T-helper 22 cell (primary cell): ENCODE data around the gene NFE2L3.

Experiments used
- DNase-seq: peaks from one replicate; pipeline ENCODE4 v3.0.0-alpha.2; 2020; ENCODE audit warnings: low read depth

NFE2L3 gene

DNA sequence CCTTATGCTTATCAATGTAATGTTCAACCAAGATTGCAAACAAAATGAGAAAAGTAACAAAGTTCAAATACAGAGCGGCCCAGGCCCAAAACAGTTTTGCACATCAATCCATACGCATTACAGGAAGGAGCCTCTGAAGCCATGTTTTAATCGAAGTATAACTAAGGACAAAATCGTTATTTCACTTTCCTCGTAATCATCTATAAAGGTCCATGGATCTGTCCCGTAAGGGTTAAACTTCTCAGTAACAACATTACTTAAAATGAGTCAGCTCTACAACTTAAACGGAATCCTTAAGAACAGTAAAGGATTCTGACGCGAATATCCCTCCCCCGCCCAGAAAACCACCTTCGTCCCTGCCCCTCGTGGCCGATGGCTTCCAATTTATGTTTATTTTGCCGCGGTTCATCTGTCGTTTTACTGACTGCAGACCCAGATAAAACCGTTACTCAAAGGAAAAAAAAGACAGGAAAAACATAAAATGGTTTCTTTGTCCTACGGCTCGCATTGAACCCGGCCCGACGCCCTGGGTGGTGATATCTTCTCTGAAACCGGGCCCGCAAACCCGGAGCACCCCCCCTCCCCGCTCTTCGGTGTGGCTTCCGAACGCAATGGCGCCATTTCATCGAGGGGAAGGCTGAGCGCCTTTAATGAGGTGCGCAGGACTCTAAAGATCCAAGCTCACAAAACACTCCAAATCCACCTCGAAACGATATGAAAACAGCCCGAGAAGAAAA lies 47.5 kb downstream of the NFE2L3 start:
- peak; percentile 45 for DNase-seq

DNA sequence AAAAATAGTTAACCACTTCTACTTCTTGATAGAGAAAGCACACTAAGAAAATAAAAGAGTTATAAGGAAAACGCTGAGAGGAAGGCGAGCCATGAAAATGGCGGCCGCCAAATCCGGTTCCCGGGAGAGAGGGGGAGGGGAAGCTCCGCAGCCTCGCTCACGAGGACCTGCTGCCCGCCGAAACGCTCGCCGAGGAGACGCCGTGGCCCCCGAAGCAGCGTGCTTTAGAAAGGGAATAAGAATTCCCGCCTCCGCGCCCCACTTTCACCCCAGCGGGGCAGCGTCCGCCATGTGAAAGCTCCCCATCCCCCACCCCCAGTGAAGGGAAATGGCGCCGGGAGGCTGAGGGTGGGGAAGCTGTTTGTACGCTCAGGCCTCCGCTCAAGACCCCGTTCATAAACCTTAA lies 48.0 kb downstream of the NFE2L3 start:
- DNase-seq, result peak; percentile 54

- DNase-seq, result peak; percentile 95
These were observed 48.6 kb downstream of the NFE2L3 start, which contains the start of gene HNRNPA2B1 for GRCh38 chr7:26200444-26201246. Gene HNRNPA2B1 (minus strand): TSS chr7:26200746. CDS start chr7:26200577, 169 bp downstream.

- DNase-seq, result peak; percentile 77
These were observed 49.4 kb downstream of the NFE2L3 start, which contains the start of gene CBX3 for GRCh38 chr7:26201247-26202018. Gene CBX3 (plus strand): TSS chr7:26201745. CDS start chr7:26202999, 1,254 bp downstream.

DNA sequence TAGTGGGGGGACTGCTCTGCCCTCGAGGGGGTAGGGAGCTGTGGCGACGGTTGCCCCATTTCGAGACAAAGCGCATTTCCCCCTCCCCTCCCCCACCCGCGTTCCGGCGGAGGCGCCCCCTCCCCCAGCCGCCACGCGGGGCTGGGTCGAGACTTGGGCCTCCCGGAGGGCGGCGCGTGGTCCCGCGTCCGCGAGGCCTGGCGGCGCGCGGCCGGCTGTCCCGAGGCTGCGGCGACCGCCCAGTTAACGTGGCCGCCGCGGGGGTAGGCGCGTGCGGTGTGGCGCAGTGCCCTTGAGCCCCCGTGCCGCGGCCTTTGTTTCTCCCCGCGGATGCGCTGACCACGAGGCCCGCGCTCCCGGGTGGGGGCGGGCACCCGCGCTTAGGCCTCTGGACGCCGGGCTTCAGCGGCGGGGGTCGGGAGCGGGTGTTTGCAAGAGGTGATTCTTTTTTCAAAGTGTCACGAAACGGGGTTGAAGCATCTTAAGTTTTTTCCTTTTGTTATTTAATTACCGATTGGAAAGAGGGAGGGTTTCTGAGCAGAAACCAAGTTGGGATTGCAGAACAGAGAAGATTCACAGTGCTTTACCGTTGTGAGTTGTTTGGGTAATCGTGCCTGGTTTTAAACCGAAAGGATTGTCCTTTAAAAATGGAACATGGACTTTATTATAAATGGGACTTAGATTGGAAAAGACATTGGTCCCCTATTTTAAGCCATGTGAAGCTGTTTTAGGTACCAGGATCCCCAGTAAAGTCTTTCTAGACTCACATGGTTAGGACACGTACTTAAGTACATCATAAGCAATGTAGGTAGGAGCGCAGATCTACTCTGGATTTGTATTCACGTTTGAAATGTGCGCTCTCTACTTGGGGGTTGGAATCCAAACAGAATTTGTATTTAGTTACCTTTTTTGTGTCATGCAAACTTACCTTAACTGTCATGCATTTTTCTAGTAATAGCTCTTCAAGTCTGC lies 50.3 kb downstream of the NFE2L3 start:
- peak; percentile 24 for DNase-seq

DNA sequence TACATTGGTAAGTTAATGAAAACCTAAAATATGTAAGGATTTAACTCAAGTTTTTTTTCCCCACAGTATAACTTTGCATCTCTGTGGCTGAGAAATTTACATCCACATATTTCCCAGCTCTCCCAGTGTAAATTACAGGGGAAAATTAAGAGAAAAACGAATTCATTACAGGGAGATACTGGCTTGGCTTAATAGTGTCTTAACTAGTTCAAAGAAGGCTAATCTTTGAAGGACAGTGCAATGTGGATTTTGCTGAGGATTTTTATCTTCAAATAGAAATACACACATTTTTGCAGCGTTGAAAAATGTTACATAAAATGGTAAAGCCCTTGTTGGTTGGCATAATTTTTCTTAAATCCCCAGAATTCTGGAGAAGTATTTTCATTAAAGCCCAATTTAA lies 51.0 kb downstream of the NFE2L3 start:
- no peak for DNase-seq

- no peak for DNase-seq
These were observed 56.0 kb downstream of the NFE2L3 start for GRCh38 chr7:26208040-26208439.

DNA sequence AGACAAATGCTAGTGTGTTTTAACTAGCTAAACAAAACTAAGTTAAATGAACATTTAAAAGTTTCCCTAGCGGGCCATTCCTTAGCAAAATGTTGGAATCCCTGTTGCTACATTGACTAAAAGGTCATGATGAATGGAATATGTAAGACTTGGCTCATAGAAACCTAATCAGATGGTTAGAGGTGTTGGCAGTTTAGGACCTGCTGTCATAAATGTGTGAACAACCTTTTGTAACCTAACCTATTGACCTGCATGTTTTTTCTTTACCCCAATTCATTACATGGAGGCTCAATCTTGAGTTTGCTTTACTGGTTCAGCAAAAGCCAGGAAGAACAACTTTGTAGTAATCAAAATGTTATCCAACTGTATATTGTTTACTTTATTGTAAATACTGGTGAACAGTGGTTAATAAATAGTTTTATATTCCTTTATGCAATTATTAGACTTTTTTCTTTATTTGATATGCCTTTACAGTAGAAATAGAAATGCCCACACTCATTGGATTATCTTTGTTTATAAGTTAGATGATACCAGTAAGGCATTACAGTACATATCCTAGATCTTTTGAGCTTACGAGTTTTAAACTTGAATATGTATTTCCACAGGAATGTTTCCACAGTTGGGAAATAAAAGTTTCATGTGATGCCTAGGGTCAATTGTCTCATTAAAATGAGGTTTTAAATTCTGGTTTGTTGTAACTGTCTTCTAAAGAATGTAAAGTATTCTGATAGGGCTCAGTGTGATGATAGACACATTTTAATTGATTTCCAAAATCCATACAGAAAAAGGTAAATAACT lies 61.1 kb downstream of the NFE2L3 start:
- no peak for DNase-seq

DNA sequence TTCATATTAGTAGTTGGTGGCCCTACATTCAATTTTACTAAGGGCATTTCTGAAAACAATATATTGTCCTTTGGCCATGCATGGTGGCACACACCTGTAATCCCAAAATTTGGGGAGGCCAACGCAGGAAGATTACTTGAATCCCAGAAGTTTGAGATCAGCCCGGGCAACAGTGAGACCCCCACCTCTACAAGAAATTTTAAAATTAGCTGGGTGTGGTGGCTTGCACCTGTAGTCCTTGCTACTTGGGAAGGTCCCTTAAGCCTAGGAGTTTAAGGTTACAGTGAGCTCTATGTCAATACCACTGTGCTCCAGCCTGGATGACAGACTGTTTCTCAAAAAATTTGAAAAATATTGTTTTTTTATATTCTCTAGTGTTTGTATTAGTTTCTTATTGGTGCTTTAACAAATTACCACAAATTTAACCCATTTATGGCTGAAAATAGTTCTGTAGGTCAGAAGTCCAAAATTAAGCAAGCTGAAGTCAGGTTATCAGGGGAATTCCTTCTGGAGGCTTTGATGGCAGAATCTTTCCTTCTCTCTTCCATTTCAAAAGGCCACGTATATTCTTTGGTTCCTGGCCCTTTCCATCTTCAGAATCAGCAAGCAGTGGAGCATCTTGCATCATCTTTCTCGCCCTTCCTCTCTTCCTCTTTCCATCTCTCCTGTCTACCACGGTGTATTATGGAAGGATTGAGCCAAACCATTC lies 62.0 kb downstream of the NFE2L3 start:
- DNase-seq, result no peak

GRCh38 chr7:26216049-26216448 lies 64.1 kb downstream of the NFE2L3 start:
- no peak for DNase-seq

DNA sequence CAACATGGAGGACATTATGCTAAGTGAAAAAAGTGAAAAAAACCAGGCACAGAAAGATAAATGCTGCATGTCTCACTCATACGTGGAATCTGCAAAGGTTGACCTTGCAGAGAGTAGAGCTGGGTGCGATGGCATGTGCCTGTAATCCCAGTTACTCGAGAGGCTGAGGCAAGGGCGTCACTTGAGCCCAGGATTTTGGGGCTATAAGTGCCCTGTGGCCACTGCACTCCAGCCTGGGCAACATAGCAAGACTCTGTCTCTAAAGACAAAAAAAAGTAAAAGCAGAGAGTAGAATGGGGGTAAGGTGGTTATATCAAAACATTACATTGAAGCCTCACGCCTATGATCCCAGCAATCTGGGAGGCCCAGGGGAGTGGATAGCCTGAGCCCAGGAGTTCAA lies 72.4 kb downstream of the NFE2L3 start:
- DNase-seq, result no peak

DNA sequence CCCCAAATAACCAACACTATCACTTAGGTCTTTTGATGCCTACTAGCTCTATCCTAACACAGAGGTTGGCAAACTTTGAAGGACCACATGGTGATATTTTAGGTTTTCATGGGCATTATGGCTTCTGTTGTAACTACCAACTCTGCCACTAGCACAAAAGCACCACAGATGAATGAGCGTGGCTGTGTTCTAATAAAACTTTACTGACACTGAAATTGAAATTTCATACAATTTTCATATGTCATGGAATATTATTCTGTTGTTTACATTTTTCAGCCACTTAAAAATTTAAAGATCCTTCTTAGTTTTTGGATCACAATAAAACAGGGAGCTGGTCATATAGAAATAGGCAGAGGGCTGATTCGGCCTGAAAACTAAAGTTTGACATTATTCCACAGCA lies 76.0 kb downstream of the NFE2L3 start:
- no peak for DNase-seq

DNA sequence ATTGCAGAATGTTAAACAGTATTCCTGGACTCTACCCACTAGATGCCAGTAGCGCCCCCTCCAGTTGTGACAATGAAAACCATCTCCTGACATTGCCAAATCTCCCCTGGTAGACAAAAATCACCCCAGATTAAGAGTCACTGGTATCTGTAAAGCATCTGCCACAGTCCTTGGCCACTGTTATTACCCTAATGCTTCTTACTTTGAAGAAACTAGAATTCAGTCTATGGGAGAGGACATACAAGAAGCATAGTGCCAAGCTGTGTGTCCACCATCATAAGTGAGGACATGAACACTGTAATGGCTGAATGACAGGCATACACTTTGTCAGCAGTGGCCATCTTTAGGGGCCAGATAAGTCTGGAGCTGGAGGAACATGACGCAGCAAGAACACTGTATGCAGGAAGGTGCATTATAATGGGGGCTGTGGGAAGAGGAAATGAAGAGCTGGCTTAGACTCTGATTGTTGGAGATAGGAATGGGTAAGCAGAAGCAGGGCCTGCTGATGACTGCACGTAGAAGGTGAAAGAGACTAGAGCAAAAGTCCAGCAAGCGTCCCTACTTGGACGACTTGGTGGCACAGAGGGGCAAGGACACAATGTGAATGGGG lies 82.0 kb downstream of the NFE2L3 start:
- DNase-seq, result no peak
